Lung microvascular endothelial cell (primary cell): ENCODE data around the gene GALNS. TPM values are rescaled to one million over a fixed set of nuclear protein-coding genes. Genes with fewer than 3 reads are reported as not detected.
"Not testable (repeated sequence)": the region's sequence is repeated elsewhere in the genome, so short reads cannot be mapped to it uniquely, and the experiment has no call there.

Experiments used
- DNase-seq, 2 donors: peaks; one replicate each; pipeline versions ENCODE4 v3.0.0 to v3.0.0-alpha.2; 2010; ENCODE audit warnings: low read depth in 2 of 2
- total RNA-seq: library from RNA; depleted of rRNA; stranded (reverse); fragments of >200 nt; gene quantifications from 2 replicates; pipeline ENCODE4 v1.2.1, GENCODE V29; 2014

GALNS gene
- total RNA-seq, 1 donor from 2014 or later = 17.1 TPM

DNA sequence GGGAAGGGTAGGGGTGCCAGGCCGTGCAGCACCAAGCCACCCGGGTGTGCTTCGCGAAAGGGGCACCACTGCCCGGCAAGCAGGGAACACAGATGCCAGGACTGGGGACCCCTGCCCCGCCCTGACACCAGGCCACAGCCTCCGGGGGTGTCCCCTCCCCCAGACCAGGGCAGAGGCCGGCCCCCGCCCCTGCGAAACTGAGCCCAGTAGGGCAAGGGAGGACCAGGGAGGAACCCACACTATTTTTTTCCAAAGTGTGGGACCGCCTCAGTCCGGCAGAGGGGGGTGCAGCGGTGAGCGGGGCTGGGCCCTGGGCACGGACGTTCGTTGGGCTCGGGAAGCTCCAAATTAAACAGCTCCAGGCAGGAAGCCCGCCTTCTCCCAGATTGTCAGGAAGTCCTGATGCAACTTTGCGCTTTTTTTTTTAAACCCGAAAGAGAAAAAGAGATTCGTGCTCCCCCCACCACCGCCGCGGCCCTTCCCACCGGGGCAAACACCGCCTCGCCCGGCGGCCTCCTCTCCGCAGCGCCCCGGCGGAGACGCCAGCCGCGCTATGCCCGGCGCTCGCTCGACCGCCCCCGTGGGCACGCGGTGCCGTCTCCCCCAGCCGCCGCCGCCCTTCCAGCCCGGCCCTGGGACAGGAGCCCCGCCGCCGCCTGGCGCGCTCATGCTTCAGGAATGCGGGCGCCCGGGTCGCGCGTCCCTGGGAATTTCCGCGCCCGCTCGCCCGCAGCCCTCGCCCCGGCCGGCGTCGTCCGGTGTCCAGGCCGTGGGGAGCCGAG is 72.5 kb downstream of the GALNS start:
- peak; percentile 82 to 91 for DNase-seq

DNA sequence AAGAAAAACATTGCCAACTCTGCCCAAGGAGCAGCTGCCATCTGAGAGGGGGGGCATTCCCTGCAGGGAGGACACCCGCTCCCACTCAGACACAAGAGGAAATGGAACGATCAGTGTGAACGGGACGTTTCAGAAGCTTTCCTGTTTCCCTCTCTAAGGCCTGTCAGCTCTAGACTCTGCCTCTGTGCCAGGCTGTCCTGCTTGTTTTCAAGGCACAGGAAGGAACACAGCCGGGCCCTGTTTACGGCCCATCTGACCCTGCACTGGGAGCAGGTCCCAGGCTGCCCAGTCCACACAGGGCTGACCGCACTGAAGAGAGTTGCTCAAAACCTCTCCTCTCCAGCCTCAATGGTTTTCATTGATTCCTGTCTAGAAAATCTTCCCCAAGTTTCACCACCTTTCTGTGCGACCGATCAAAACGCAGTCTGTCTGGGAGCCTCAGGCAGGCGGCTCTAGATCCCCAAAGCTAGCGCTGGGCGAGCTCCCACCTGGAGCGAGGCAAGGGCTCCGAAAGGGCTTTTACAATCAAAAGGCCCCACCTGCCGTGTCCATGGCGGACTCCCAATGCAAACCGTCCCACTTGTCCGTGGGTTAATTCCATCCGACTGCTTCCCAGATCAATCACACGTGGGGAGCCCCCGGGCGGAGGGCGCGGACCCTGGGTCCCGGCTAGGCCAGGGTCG is 73.2 kb downstream of the GALNS start:
- DNase-seq = peak; percentile 75

DNA sequence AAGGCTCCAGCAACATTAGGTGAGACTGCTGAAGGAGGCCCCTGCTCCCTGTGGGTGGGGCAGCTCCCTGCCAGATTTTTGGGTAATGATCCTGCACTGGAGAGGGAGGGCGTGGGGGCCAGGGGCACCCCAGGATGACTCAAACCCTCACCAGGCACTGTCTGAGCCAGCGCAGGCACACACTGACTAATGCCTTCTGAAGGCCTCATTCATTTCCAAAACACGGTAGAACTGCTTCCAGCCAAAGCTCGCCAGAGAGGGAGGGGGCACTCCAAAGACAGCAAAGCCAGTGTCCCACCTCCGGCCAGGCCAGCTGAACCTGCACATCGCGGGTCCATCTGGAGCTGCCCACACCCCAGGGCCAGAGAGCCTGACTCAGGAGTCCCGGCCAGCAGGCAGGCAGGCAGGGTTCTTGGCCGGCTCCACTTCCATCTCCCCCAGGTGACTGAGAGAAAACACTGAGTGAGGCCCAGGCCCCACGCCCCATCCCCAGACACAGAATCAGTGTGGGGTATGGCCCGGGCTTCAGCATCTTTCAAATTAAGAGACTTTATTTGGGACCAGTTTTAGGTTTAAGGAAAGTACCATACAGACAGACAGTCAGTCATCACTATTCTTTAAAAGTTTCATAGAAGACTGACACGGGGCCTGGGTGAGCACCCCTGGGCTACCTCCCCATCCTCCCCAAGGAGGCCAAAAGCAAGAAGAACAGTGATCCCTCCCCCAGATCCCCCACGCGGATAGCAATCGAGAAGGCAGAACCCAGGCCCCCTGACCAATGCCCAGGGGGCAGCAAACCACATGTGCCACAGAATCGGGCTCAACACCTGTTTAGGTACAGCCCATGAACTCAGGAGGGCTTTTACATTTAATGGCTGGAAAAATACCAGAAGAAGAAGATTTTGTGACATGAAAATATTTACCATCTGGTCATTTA is 74.0 kb downstream of the GALNS start:
- peak; percentile 42 to 63 for DNase-seq

DNA sequence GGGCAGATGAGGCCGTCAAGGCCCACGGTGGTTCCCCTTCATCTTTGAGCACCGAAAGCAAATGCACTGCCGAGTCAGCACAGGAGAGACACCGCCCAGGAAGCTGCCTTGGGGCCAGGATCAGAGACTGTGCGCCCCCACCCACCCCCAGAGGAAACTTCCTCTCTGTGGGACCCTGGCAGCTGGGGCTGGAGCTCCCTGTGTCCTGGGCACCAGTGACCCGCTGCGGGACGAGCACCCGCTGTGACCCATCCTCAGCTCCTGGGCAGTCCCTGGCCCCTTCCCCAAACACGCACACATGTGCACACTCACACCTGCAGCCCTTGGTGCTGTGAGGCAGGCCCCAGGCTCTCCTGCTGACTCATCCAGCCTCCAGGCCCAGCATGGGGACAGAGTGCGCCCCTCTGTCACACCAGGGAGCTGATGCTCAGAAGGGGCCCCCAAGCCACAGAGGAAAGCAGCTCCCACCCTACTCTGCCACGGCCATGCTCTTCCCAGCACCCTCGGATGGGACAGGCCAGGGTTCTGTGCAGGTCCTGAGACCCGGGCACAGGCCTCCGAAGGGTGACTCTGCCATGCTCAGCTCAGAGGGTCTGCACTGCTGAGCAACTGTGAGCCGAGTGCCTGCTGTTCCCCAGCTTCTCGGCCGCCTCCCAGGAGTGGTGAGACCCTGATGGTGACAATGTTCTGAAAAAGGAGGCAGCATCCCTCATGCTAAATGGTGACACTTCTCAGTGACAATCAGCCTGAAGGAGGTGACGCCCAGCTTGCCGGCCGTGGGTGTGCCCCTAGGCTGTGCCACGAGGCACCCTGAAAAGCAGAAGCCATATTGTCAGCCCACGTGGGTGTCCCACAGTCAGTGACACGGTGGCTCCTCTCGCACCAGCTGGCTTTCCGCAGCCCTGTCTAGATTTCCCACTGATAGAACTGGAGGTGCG is 75.3 kb downstream of the GALNS start:
- DNase-seq = no peak

DNA sequence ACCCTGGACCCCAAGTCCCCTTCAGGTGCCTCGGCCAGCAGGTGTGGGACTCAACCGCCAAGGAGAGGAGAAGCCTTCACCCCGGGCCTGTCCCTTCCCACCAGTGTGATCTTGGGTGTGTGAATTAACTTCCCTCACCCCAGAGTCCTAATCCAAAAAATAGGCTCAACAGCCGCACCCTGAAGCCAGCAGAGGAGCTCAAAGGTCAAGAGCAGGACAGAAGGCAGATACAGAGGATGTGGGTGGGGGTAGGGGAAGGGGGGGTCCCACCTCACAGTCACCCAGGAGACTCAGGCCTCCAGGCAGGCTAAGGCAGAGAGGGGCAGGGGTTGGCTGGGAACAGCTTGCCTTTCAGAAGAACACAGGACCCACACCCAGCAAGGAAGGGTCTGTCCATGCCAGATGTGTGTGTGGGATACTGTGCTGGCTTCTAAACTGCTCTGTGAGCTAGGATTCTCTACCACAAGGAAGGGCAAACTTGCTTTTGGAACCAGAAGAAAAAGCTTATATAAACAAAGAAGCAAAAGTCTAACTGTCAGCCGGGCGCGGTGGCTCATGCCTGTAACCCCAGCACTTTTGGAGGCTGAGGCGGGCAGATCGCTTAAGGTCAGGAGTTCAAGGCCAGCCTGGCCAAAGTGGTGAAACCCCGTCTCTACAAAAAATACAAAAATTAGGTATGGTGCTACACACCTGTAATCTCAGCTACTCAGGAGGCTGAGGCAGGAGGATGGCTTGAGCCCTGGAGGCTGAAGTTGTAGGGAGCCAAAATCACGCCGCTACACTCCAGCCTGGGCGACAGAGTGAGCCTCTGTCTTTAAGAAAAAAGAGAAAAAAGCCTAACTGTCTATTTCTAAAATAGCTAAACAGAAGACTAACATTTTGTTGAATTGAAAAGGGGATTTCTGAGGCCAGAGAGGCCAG is 76.3 kb downstream of the GALNS start:
- DNase-seq = no peak

DNA sequence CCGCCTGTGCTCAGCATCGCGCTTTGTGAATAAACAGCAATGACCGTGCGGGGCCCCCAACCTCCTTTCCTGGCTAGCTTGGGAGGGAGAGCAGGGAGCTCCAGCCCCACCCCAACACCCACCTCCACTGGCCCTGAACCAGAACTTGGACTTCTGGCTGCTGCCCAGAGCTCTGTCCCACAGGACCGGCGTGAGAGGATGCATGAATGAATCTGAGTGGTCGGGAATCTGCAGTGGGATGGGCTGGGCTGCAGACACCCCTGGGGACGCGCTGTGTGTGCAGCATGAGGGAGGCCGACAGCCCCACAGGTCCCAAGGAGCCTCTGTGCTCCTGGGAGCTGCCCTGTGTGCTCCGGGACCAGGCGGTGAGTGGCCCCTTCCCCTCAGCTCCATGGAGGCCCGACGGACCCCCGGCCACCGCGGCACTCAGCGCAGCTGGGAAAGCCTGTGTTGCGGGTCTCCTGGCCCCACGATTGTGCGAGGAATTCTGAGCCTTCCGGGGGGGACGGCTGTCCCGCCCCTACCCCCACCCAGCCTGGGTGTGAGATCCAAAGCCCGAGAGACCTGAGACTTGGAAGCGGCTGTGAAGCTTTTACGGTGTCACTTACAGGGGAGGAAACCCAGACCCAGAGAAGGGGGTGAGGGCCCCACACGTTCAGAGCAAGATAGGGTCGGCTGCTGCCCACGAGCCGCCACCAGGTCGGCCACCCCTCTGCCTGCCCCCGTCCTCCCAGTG is 77.2 kb downstream of the GALNS start:
- DNase-seq = peak in 1 of 2 donors; percentile 61

GRCh38 chr16:88778541-88779065 is 78.1 kb downstream of the GALNS start:
- DNase-seq = no peak

GRCh38 chr16:88778271-88778525 is 78.5 kb downstream of the GALNS start:
- no peak for DNase-seq

DNA sequence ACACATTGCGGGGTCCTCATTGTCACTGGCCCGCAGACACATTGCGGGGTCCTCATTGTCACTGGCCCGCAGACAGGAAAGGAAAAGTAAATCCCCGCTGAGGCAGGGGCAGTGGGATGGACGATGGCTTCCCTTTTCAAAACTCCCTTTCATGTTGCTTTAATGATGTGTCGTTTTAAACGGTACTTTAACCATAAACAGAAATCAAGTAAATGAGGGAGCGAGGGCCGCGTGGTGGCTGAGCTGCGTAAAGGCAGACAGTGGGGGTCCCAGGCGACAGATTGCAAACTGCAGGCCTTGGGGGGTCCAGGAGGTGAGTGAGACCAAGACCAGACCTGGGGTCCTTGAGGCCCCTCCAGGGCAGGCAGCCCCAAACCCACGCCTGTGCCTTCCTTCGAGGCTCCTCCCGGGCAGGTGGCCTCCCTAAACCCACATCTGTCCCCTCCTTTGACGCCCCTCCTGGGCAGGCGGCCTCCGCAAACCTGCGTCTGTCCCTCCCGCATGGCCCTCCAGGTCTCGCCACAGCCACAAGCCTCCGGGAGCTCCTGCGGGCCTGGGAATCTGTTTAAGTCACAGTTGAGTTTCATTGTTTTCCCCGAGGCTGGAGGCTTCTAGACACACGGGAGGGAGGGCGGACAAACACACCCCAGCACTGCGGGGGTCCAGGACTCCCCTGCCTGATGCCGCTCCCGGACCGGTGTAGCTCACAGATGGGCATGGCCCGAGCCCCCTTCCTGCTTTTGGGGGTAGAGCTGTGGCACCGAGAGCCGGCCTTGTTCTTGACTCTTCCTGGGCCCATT is 79.1 kb downstream of the GALNS start:
- no peak for DNase-seq

GRCh38 chr16:88775825-88776224 is 80.9 kb downstream of the GALNS start:
- DNase-seq = no peak

DNA sequence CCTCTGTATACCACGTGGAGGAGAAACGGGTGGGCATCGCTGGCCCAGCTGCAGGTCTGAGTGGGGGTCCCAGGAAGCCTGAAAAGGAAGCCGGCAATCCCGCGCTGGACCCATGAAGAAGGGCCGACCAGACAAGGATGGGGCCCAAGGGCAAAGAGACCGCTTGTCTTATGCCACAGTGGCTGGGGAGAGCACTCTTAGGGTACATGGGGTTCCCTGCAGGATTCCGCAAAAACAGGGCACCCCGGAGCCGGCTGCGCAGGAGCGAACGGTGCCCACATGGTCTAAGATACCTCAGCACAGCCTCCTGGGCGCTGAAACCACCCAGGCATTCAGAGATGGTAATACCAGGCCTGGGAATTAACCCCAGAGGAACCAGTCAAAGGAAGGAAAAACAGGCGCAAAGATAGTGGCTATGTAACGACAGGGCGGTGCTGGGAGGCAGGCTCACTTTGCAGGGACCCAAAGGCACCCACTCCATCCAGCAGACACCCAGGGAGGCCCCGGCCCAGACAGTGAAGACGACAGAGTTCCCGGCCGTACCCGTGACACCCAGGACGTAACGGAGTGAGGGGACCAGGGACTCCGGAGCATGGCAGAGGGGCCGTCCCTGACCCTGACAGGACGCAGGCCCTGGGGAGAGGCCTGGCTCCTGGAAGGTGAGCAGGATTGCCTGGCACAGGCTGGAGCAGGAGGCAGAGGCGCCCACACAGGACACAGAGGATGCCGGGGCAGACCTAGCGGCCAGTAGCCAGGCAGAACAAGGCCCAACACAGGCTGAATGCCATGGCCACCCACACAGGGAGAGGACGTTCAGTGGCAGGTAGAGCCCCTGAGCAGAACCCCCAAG is 82.0 kb downstream of the GALNS start:
- no peak for DNase-seq

- DNase-seq = peak; percentile 86 to 88
Measured at GRCh38 chr16:88773812-88774291, 82.9 kb downstream of the GALNS start.

DNA sequence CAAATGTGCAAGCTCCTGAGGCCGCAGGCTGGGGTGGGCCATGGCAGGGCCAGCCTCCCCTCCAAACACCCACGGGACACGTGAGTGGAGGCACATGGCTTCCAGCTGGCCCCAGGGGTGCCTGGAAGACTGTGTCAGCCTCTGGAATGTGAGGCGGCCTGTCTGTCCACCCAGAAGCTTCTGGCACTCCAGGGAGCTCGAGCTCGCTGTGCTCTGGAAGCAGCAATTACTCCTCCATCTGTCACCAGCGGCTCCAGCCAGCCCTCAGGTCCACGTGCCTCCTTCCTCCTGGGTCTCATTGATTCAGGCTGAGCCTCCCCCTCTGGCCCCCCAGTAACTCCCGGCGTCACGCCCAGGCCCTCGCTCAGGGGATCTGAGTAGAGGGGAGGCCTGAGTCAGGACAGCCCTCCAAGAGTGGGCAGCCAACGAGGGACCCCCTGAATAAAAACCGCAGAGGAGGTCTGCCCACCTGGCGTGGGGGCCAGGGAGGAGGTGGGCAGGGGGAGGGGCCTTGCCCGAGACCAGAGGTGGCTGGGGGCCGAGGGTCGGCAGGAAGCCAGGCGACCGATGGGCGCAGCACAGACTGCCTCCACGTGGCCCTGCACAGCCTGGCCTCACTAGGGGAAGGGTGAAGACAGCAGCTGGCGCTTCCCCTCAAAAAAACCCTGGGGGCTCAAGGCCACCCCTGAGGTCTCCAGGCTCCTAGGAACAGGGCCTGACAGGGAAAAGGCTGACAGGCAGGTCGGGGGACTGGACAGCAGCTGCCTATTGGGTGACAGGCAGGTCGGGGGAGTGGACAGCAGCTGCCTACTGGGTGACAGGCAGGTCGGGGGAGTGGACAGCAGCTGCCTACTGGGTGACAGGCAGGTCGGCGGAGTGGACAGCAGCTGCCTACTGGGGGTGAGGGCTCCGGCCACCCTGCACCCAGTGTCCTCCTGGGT is 83.6 kb downstream of the GALNS start:
- DNase-seq = peak; percentile 47 to 69

- not testable (repeated sequence) for DNase-seq
Measured at GRCh38 chr16:88771781-88772180, 85.0 kb downstream of the GALNS start.

GRCh38 chr16:88771294-88771772 is 85.4 kb downstream of the GALNS start:
- no peak for DNase-seq
